Cardiac septum (tissue), 1 donor: Measurements from ENCODE around the gene PIGR. TPM values are rescaled to one million over a fixed set of nuclear protein-coding genes. Genes with fewer than 3 reads are reported as not detected.

ENCODE experiments used
- DNase-seq: peaks from one replicate; pipeline ENCODE4 v3.0.0-alpha.2; 2020; ENCODE audit warnings: low spot score
- intact Hi-C: fragments of 100-400 bp; cut with DNase I; formaldehyde crosslinking; loops from one replicate; pipeline ENCODE4 v1.14.0; 2022
- total RNA-seq: library from RNA; stranded (reverse); fragmentation: NEBNext Ultra II Directional; extraction: Animal tissue kit (Norgen Biotek cat#: 25700); gene quantifications from one replicate; pipeline ENCODE4 v1.2.1, GENCODE V29; 2021
- donor health status: DM: no; HTN: no; CAD: no.

PIGR gene
- total RNA-seq, 1 donor from 2014 or later = 0.22 TPM

GRCh38 chr1:206899717-206900116 lies 46.5 kb downstream of the PIGR start:
- intact Hi-C loops = no loop called here
- DNase-seq = no peak

GRCh38 chr1:206898915-206899431 lies 47.3 kb downstream of the PIGR start:
- no peak for DNase-seq
- intact Hi-C loops = no loop called here

DNA sequence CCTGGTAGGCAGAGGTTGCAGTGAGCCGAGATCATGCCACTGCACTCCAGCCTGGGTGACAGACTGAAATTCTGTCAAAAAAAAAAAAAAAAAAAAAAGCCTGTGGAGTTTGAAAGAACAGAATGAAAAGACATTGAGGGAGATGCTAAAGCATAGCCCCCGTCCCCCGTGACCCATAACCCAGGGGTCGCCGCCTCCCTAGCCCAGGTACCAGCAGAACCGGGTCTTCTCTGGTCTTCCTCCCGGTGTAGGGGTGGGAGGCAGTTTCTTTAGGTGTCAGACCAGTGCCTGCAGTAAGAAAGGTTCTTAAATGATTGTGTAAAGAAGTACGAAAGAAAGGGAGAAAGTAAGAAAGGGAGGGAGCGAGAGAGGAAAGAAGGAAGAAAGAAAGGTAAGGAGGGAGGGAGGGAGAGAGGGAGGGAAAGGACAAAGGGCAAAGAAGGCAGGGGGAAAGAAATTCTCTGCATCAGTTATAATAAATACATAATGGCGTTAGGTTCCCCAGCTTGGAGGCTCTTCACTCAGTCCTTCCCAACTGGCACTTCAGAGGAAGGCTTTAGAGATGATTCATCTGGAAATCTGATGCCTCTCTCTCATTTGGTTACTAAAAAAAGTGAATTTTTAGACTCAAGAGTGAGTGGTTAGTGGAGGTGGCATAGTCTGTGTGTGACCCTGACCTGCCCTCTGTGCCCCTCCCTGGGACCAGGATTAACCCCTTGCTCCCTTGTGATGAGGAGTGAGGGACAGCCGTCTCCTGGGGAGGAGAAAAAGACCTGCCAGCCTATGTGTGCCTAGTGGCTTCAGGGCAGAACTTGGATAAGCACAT lies 48.0 kb downstream of the PIGR start:
- intact Hi-C loops = no loop called here
- no peak for DNase-seq

GRCh38 chr1:206897175-206897574 lies 49.1 kb downstream of the PIGR start, which contains the start of gene IL24:
Gene IL24, plus strand, starts transcription at chr1:206897443. Its CDS starts 390 bp downstream, at chr1:206897833.
- intact Hi-C loops = no loop called here
- DNase-seq = no peak

- intact Hi-C loops = no loop called here
- DNase-seq = no peak
These were observed 50.0 kb downstream of the PIGR start for GRCh38 chr1:206896261-206896660.

DNA sequence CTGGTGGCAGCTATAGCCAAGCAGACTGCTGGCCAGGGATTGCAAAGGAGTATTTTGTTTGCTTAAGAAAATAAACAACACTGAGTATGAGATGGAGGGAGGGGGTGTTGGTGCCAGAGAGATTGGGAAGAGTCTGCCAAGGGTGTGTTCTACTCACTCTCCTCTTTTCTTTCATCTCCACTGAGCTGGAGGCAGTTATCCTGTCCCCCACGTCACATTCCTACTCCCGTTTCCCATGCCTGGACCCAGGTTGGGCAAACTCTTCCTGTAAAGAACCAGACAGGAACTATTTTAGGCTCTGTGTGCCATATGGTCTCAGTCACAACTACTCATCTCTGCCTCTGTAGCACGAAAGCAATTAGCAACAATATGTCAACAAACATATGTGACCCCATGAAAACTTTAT lies 50.4 kb downstream of the PIGR start:
- DNase-seq = no peak
- intact Hi-C loops = no loop called here

- no peak for DNase-seq
- intact Hi-C loops = no loop called here
These were observed 50.9 kb downstream of the PIGR start for GRCh38 chr1:206895325-206895724.

- intact Hi-C loops = no loop called here
- DNase-seq = no peak
These were observed 52.9 kb downstream of the PIGR start for GRCh38 chr1:206893380-206893779.

GRCh38 chr1:206892351-206892984 lies 53.8 kb downstream of the PIGR start:
- DNase-seq = no peak
- intact Hi-C loops = no loop called here

- intact Hi-C loops = no loop called here
- no peak for DNase-seq
These were observed 54.9 kb downstream of the PIGR start for GRCh38 chr1:206891412-206891811.

GRCh38 chr1:206890125-206891060 lies 55.9 kb downstream of the PIGR start:
- intact Hi-C loops = no loop called here
- DNase-seq = no peak

- no peak for DNase-seq
These were observed 58.6 kb downstream of the PIGR start for GRCh38 chr1:206887701-206888100.

DNA sequence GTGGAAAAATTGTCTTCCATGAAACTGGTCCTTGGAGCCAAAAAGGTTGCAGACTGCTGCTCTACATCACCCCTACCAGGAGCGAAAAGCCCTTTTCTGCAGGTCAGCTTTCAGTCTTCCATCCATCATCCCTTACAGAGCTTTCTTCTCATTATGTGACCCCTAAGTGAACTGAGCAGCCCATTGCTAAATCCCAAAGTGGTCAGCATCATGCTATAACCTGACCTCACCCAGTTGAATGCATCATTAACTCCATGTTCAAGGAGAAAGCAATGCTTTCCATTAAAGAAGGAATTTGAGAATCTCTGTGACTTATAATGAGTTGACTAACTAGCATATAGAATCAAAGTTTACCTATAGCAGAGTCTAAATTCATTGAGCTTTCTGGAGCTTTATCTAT lies 59.4 kb downstream of the PIGR start:
- no peak for DNase-seq
- intact Hi-C loops = no loop called here

More at GRCh38 chr1:206887701-206888100, 58.6 kb downstream of the PIGR start:
- intact Hi-C loops = no loop called here

DNA sequence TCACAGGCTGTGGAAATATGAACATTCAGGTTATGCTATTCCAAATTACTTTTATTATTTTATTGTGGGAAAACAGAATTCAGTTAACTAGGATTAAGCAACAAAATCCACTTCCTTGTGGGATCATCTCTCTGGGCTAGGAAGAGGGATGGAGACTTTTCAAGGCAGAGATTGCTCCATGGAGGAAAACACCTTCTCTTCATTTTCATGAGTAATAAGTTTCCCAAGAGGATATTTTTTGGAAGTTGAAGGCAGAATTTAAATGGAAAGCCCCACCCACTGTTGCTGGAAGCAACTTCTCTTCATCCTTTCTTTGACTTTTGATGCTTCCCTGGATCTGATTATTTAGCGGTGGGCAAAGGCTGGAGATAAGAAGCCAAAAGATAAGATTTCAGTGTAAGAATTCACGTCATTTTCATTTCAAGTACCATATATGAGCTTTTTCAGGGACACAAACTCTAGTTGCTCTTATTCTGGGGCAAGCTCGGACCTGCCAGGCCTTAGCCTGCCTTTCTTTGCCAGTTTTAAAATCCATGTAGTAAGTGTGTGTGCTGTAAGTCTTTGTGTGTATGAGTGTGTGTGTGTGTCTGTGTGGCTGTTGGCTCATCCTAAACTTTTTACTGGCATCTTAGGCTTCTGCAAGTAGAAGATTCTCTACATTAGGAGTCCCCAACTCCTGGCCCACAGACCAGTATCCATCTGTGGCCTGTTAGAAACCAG lies 60.8 kb downstream of the PIGR start:
- intact Hi-C loops = no loop called here
- DNase-seq = no peak

- intact Hi-C loops = no loop called here
- no peak for DNase-seq
These were observed 62.4 kb downstream of the PIGR start for GRCh38 chr1:206883876-206884275.

GRCh38 chr1:206883160-206883559 lies 63.1 kb downstream of the PIGR start:
- no peak for DNase-seq

GRCh38 chr1:206882555-206882954 lies 63.7 kb downstream of the PIGR start:
- intact Hi-C loops = no loop called here
- DNase-seq = no peak

More at GRCh38 chr1:206883160-206883559, 63.1 kb downstream of the PIGR start:
- intact Hi-C loops = no loop called here

DNA sequence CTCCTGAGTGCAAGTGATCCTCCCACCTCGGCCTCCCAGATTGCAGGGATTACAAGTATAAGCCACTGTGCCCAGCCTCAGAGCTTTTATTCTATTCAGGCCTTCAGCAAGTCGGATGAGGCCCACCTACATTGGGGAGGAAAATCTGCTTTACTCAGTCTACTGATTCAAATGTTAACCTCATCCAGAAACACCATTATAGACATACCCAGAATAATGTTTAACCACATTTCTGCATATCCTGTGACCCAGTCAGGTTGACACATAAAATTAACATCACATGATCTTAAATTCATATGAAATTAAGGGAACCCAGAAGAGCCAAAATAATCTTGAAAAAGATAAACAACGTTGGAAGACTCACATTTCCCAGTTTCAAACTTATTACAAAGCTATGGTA lies 66.0 kb downstream of the PIGR start:
- intact Hi-C loops = no loop called here

More for the DNA sequence above, 66.0 kb downstream of the PIGR start:
- DNase-seq = no peak
